Naive thymus-derived CD8-positive, alpha-beta T cell (primary cell): ENCODE data around the gene MLLT3. TPM values are rescaled to one million over a fixed set of nuclear protein-coding genes. Genes with fewer than 3 reads are reported as not detected.

ENCODE experiments used
- ATAC-seq, 2 donors: fragments of 150-1000 bp; cut with Tn5 transposase in 1 of 2; sonication (Bioruptor Pico), chemical (Tn5 transposase) in 1 of 2; 1 replicate in 1 of 2; 2 replicates in 1 of 2; pipeline ENCODE4 v1.10.0; 2021; ENCODE audit warnings: mild to moderate bottlenecking in 2 of 2, moderate library complexity in 2 of 2
- POLR2A ChIA-PET: fragments of 350-600 bp; sonication (Branson Sonifier 250); formaldehyde crosslinking; loops from one replicate; lab custom pipeline; 2021; ENCODE audit warnings: antibody characterized with exemption; lab: Charles Lee
- DNase-seq, 10 donors: peaks; one replicate each; pipeline versions ENCODE4 v3.0.0 to v3.0.0-alpha.2; 2020 to 2022
- H3K27ac Mint-ChIP-seq, 10 donors: one replicate each; pipeline ENCODE4 v1.8.0; 2020 to 2022; ENCODE audit warnings: mild to moderate bottlenecking in 10 of 10, mixed read lengths in 10 of 10, moderate library complexity in 4 of 10, inconsistent platforms in 1 of 10
- H3K27me3 Mint-ChIP-seq, 5 donors: one replicate each; pipeline ENCODE4 v1.8.0; 2021 to 2022; ENCODE audit warnings: mixed read lengths in 5 of 5
- H3K36me3 Mint-ChIP-seq, 3 donors: one replicate each; pipeline ENCODE4 v1.8.0; 2020 to 2022; ENCODE audit warnings: mixed read lengths in 3 of 3, mild to moderate bottlenecking in 2 of 3, inconsistent platforms in 1 of 3
- H3K4me1 Mint-ChIP-seq, 4 donors: one replicate each; pipeline ENCODE4 v1.8.0; 2021 to 2022; ENCODE audit warnings: mixed read lengths in 4 of 4
- H3K4me3 Mint-ChIP-seq, 10 donors: one replicate each; pipeline ENCODE4 v1.8.0; 2020 to 2022; ENCODE audit warnings: mild to moderate bottlenecking in 10 of 10, mixed read lengths in 10 of 10, moderate library complexity in 6 of 10, inconsistent platforms in 1 of 10
- H3K9me3 Mint-ChIP-seq, 9 donors: one replicate each; pipeline ENCODE4 v1.8.0; 2020 to 2022; ENCODE audit warnings: mixed read lengths in 9 of 9, mild to moderate bottlenecking in 3 of 9, inconsistent platforms in 1 of 9, moderate library complexity in 1 of 9
- polyA plus RNA-seq, 3 donors: library from polyadenylated mRNA; unstranded; fragments of 300-500 nt; fragmentation: Illumina TruSeq; gene quantifications; one replicate each; pipeline ENCODE4 v1.2.3, GENCODE V29; 2021
- total RNA-seq, 8 experiments: library from RNA in 2 of 8; stranded (reverse) in 2 of 8; gene quantifications; one replicate each; pipeline ENCODE4 v1.2.3 and lab custom pipeline; 2021 to 2026

Gene MLLT3
- total and polyA plus RNA-seq, 5 experiments from 2014 or later: 28.0 to 73.0 (median 42.9) TPM

DNA sequence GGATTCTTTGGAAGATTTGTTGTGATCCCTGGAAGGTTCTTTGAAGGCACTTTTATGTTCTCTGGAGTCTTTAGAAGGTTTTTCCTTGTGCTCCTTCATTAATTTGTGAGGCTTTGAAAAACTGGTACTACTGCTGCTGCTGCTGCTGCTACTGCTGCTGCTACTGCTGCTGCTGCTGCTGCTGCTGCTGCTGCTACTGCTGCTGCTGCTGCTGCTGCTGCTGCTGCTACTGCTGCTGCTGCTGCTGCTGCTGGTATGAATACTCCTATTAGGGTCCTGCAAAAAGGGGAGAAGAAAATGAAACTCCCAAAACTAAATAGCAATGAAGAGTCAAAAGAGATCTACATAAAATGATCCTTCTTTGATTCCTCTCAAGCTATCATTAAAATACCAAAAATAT, 208.1 kb downstream of the MLLT3 start:
- ATAC-seq (no peak), DNase-seq (no peak)
- no peaks in the 10 kb centered on the region for H3K27me3 Mint-ChIP-seq
- peaks cover 8 to 31% (median 24%) of the 10 kb centered on the region in 3 donors for H3K36me3 Mint-ChIP-seq
- H3K4me3 Mint-ChIP-seq: no peak overlapping the region
- peaks cover 23 to 70% (median 54%) of the 10 kb centered on the region in 4 donors for H3K4me1 Mint-ChIP-seq
- POLR2A ChIA-PET: no interaction called here
- H3K27ac Mint-ChIP-seq: peak overlapping the region in 1 of 10 donors; percentile 40
- H3K9me3 Mint-ChIP-seq: peaks cover 0 to 3% (median 0%) of the 10 kb centered on the region in 9 donors

DNA sequence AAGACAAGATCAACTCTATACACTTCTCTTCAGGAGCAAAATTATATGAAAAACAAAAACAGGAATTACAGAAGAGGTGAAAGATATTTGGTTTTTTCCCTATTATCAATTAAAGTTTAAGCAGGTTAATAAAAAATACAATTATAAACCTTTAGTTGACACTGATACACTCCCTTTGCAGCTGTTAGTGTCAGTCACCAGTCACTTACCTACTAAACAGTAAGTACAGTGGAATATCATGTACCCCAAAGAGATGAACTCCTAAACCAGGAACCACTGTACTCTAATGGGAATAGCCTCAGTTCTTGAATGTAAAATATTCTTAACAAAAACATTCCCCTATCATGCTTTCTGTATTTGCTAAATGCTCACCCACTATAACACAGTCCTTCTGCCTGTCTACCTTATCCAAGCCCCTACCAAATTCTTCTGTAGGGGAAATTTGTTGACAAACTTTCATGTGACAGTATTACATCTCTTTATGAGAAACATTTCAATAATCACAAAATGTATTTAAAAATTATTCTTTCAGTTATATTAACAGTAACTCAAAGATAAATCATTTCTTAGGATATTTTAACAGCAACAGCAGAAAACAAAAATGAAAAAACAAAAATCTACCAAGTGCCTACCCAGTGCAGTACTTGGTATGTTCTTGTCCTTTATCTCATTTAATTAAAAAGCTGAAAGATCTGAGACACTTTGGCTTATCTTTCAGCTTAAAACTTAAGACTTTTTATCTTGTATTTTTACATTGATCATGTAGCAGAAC, 212.8 kb downstream of the MLLT3 start:
- Mint-ChIP-seq H3K4me1 (peaks cover 13 to 69% (median 54%) of the 10 kb centered on the region in 4 donors), H3K36me3 (peaks cover 8 to 47% (median 30%) of the 10 kb centered on the region in 3 donors)

DNA sequence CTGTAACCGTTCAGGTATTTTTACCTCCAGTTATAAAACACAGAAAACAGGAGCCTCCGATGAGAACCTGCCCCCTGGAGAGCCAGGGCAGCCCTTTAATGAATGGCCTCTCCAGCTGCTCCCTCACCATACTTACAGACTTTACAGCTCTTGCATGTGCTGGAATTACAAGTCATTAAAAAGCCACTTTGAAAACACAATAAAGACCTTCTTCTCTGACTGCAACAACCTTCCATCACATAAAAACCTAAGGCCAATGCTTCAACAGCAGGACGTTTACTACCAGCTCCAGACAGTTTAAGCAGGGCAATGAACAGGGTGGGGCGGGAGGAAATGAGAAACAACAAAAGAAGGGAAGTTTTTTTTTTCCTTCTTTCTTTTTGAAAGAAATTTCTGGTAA, 213.8 kb downstream of the MLLT3 start:
- no peak for ATAC-seq
- DNase-seq: no peak
- Mint-ChIP-seq H3K36me3 (peaks cover 8 to 39% (median 27%) of the 10 kb centered on the region in 3 donors), H3K4me3 (peak overlapping the region in 7 of 10 donors; percentile 15 to 60 (median 30)), H3K27ac (peak overlapping the region in 6 of 10 donors; percentile 1 to 74 (median 49)), H3K27me3 (no peaks in the 10 kb centered on the region), H3K9me3 (peaks cover 0 to 3% (median 0%) of the 10 kb centered on the region in 9 donors), H3K4me1 (peaks cover 10 to 60% (median 53%) of the 10 kb centered on the region in 4 donors)
- POLR2A ChIA-PET: interaction anchor here (2.4 kb wide), 1 partner anchor 10 kb away, joined by 8 read pairs; no protein-coding TSS in a partner anchor

More for the DNA sequence above, 212.8 kb downstream of the MLLT3 start:
- Mint-ChIP-seq H3K27ac (peak overlapping the region in 7 of 10 donors; percentile 1 to 70 (median 29)), H3K4me3 (peak overlapping the region in 9 of 10 donors; percentile 2 to 60 (median 33)), H3K9me3 (peaks cover 0 to 3% (median 0%) of the 10 kb centered on the region in 9 donors), H3K27me3 (no peaks in the 10 kb centered on the region)
- POLR2A ChIA-PET: interaction anchor here (0.9 to 2.4 kb wide), 2 partner anchors 11 to 17 kb away, joined by 3 to 8 read pairs; no protein-coding TSS in a partner anchor
- DNase-seq (no peak), ATAC-seq (no peak)

DNA sequence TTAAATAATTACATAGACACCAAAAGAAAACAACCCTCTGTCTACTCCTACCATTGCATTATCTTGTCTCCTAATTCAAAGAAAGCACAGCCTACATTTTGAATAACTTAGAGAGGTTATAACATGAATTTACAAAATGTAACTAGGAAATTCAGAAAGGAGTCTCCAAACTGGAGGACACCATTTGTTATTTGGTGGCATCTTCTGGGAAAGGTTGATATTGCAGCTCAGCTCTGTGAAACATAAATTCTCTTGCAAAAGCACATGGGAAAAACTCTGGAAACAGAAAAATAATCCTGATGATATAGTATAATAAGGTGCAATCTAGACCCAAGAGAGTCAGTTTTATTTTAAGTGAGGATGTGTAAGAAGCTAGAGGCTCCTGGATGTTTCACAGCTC, 215.3 kb downstream of the MLLT3 start:
- peaks cover 13 to 64% (median 57%) of the 10 kb centered on the region in 4 donors for H3K4me1 Mint-ChIP-seq
- DNase-seq (no peak), ATAC-seq (no peak)
- H3K27me3 Mint-ChIP-seq: no peaks in the 10 kb centered on the region
- H3K4me3 Mint-ChIP-seq: no peak overlapping the region
- POLR2A ChIA-PET: interaction anchor here (0.8 kb wide), 1 partner anchor 208 kb away, joined by 3 read pairs; no protein-coding TSS in a partner anchor
- peak overlapping the region in 2 of 10 donors; percentile 49 to 56 for H3K27ac Mint-ChIP-seq
- H3K36me3 Mint-ChIP-seq: peaks cover 2 to 32% (median 23%) of the 10 kb centered on the region in 3 donors
- H3K9me3 Mint-ChIP-seq: no peaks in the 10 kb centered on the region

DNA sequence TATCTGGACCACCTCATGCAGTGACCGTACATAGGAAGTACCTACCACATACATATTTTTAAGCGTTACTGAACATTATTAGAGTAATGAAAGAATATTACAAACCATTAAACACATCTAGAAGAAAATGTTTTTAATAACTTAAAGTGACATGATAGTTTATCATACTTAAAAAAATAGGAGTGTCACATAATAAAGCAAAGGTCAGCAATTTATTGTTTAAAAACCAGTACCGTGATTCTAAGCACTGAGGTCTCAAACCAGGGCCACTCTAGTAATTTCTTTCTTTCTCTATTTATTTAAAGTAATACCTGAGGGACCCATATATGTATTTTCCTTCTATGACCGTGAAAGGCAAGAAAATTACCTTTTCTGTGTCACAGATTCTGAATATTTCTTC, 216.0 kb downstream of the MLLT3 start:
- DNase-seq (no peak), ATAC-seq (no peak)
- H3K4me1 Mint-ChIP-seq: peaks cover 17 to 67% (median 57%) of the 10 kb centered on the region in 4 donors
- H3K36me3 Mint-ChIP-seq: peaks cover 5 to 34% (median 27%) of the 10 kb centered on the region in 3 donors
- H3K27ac Mint-ChIP-seq: peak overlapping the region in 2 of 10 donors; percentile 14 to 30
- H3K4me3 Mint-ChIP-seq: no peak overlapping the region
- POLR2A ChIA-PET: no interaction called here
- H3K9me3 Mint-ChIP-seq: peaks cover 0 to 1% (median 0%) of the 10 kb centered on the region in 9 donors
- no peaks in the 10 kb centered on the region for H3K27me3 Mint-ChIP-seq

DNA sequence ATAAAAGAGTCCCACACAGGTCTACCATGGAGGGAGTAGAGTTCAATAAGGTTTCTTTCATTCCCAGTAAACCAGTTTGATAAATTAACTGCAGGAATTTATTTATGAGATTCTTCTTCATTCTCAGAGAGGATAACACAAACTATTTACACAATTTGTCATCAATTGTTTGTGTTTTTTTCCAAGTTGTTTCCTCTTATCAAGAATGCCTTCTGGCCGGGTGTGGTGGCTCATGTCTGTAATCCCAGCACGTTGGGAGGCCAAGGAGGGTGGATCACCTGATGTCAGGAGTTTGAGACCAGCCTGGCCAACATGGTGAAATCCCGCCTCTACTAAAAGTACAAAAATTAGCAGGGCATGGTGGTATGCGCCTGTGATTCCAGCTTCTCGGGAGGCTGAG, 216.7 kb downstream of the MLLT3 start:
- no peaks in the 10 kb centered on the region for H3K27me3 Mint-ChIP-seq
- peaks cover 5 to 35% (median 31%) of the 10 kb centered on the region in 3 donors for H3K36me3 Mint-ChIP-seq
- H3K9me3 Mint-ChIP-seq: peaks cover 0 to 1% (median 0%) of the 10 kb centered on the region in 9 donors
- DNase-seq (no peak), ATAC-seq (no peak)
- H3K4me1 Mint-ChIP-seq: peaks cover 16 to 66% (median 55%) of the 10 kb centered on the region in 4 donors
- POLR2A ChIA-PET: no interaction called here
- peak overlapping the region in 2 of 10 donors; percentile 40 to 47 for H3K27ac Mint-ChIP-seq
- H3K4me3 Mint-ChIP-seq: no peak overlapping the region

DNA sequence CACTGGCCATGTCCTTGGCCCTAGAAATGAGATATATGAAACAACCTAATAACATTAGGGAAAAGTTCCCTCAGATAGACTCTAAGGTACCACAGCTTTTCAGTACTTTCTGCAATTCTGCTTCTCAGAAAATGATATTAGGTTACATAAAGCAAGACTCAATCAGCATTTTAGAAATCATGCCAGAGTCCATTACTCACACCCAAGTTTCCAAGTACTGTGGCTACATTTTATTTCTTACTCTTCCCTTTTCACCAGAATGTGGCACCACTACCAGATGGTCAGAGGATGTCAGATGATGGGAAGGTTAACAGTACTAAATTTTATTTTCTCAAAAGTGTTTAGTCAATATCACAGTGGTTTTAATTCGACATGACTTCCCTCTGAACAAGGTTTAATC, 217.2 kb downstream of the MLLT3 start:
- Mint-ChIP-seq H3K27me3 (no peaks in the 10 kb centered on the region), H3K36me3 (peaks cover 5 to 33% (median 32%) of the 10 kb centered on the region in 3 donors), H3K4me1 (peaks cover 14 to 64% (median 51%) of the 10 kb centered on the region in 4 donors), H3K9me3 (peaks cover 0 to 1% (median 0%) of the 10 kb centered on the region in 9 donors), H3K4me3 (no peak overlapping the region), H3K27ac (no peak overlapping the region)
- DNase-seq: no peak
- POLR2A ChIA-PET: no interaction called here
- no peak for ATAC-seq

DNA sequence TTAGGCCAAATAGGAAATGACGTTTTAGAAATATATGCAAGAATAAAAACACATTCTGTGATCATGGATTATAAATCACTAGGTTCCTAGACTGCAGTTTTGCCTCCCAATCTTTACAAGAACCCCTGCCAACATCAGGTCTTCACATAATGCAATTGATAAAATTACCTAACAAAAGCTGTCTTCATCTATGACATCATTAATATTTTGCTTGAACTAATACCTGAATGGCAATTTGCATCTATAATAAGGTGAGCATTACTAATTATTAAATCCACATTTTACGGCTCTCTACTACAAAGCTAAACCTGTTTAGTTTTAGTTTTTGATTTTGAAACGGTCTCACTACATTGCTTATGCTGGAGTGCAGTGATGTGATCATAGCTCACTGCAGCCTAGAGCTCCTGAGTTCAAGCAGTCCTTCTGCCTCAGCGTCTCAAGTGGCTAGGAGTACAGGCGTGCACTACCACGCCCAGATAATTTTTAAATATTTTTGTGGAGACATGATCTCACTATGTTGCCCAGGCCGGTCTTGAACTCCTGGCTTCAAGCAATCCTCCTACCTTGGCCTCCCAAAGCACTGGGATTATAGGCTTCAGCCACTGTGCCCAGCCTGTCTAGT, 218.0 kb downstream of the MLLT3 start:
- peaks cover 16 to 64% (median 53%) of the 10 kb centered on the region in 4 donors for H3K4me1 Mint-ChIP-seq
- H3K36me3 Mint-ChIP-seq: peaks cover 5 to 38% (median 33%) of the 10 kb centered on the region in 3 donors
- ATAC-seq (no peak), DNase-seq (no peak)
- no peaks in the 10 kb centered on the region for H3K27me3 Mint-ChIP-seq
- POLR2A ChIA-PET: interaction anchor here (1.3 kb wide), 1 partner anchor 8 kb away, joined by 4 read pairs; no protein-coding TSS in a partner anchor
- H3K4me3 Mint-ChIP-seq: no peak overlapping the region
- H3K9me3 Mint-ChIP-seq: peaks cover 0 to 1% (median 0%) of the 10 kb centered on the region in 9 donors
- peak overlapping the region in 6 of 10 donors; percentile 31 to 83 (median 54) for H3K27ac Mint-ChIP-seq

DNA sequence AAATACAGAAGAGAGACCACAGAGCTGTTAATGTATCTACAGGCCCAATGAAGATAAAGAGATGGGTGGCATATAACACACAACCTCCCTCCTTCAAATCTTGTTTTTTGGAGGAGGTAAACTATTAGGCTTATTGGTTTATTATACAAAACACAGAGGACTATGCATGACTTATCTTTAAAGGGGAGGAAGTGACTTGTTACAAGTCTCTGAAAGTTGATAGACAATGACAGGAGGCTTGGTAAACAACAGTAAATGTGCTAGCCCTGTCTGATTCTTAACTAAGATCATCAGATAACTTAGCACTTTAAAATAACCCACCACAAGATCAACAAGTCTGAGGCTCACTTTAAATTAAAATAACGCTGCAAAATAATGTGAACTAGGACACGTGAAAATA, 219.0 kb downstream of the MLLT3 start:
- Mint-ChIP-seq H3K4me1 (peaks cover 16 to 64% (median 52%) of the 10 kb centered on the region in 4 donors), H3K27me3 (no peaks in the 10 kb centered on the region), H3K9me3 (peaks cover 0 to 1% (median 0%) of the 10 kb centered on the region in 9 donors), H3K27ac (peak overlapping the region in 5 of 10 donors; percentile 15 to 51 (median 32)), H3K36me3 (peaks cover 5 to 38% (median 33%) of the 10 kb centered on the region in 3 donors), H3K4me3 (no peak overlapping the region)
- DNase-seq (no peak), ATAC-seq (no peak)
- POLR2A ChIA-PET: interaction anchor here (1.3 kb wide), 1 partner anchor 7 kb away, joined by 4 read pairs; no protein-coding TSS in a partner anchor

DNA sequence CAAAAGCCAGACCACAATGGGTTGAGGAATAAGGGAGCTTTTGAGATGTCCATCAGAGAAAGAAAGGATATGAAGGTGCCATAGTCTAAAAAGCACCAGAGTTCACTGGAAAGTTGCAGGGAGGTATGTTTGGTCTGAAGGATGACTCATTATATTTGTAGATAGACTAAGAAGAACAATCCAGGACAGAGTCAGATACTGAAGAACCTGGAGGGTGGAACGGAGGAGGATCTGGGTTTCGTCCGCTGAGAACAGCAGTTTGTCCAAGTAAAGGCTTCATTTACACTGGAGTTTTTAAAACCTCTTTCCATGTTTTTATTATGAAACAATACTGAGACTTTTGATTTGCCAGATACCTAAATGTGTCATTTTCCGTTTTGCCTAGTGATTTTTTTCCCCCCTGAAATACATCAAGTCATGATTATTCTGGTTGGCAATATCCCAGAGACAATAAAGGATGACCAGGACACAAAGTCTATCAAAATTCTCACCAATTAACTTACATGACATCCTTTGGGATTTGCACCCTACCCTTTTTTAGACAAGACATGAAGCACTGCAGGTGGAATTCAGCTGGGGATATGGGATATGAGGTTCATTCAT, 219.9 kb downstream of the MLLT3 start:
- H3K4me1 Mint-ChIP-seq: peaks cover 16 to 61% (median 53%) of the 10 kb centered on the region in 4 donors
- H3K27me3 Mint-ChIP-seq: no peaks in the 10 kb centered on the region
- H3K4me3 Mint-ChIP-seq: no peak overlapping the region
- POLR2A ChIA-PET: no interaction called here
- no peak for ATAC-seq
- H3K27ac Mint-ChIP-seq: peak overlapping the region in 7 of 10 donors; percentile 5 to 78 (median 35)
- H3K9me3 Mint-ChIP-seq: peaks cover 0 to 1% (median 0%) of the 10 kb centered on the region in 9 donors
- no peak for DNase-seq
- peaks cover 5 to 36% (median 33%) of the 10 kb centered on the region in 3 donors for H3K36me3 Mint-ChIP-seq

DNA sequence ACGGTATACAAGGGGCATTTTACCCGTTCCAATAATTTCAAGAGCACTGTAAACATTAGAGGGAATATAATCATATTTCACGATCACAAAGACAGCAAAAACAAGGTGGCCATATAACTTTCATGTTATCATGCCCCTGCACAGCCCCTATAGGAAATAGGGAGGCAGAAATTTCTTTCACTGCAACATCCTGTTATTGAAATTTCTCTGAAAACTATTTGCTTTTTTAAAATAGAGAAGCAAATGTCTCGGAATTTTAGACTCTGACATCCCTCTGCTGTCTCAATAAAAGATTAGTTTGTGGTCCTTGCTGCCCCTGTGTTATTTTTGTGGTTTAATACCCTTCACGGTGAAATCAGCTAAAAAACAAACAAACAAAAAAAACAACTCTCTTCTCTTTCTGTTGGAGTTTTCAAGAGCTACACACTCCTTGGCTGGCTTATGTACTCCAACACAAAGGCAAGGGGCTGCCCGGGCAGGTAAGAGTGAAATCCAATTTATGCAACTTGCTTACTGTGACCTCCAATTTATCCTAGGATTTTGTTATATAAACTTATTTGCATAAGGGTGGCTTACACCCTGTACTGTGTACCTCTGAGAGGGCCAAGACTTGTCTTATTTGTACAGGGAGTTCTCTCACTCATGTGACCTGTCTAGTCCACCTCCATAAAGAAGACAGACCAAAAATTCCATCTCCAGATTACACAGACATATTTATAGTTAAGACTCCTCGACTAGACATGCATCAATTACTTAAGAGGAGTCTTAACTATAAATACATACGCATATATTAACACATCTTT, 223.6 kb downstream of the MLLT3 start:
- DNase-seq (peak in 2 of 10 donors; percentile 13 to 18), ATAC-seq (peak; percentile 49 to 60)
- Mint-ChIP-seq H3K4me1 (peaks cover 31 to 86% (median 74%) of the 10 kb centered on the region in 4 donors), H3K27me3 (no peaks in the 10 kb centered on the region), H3K4me3 (peak overlapping the region; percentile 32 to 75 (median 61)), H3K27ac (peak overlapping the region; percentile 66 to 95 (median 85)), H3K36me3 (peaks cover 5 to 28% (median 25%) of the 10 kb centered on the region in 3 donors), H3K9me3 (peaks cover 0 to 1% (median 0%) of the 10 kb centered on the region in 9 donors)
- POLR2A ChIA-PET: interaction anchor here (1.2 to 2.0 kb wide), 2 partner anchors 10 to 224 kb away, joined by 4 to 8 read pairs; partner anchors contain the start of gene MLLT3
